Activated CD4-positive, alpha-beta T cell treated with anti-CD3 and anti-CD28 coated beads for 48 hours (primary cell): ENCODE data around the gene NAA10.

Source experiments
- DNase-seq: peaks from one replicate; pipeline ENCODE4 v3.0.0-alpha.2; 2020

NAA10 gene

DNA sequence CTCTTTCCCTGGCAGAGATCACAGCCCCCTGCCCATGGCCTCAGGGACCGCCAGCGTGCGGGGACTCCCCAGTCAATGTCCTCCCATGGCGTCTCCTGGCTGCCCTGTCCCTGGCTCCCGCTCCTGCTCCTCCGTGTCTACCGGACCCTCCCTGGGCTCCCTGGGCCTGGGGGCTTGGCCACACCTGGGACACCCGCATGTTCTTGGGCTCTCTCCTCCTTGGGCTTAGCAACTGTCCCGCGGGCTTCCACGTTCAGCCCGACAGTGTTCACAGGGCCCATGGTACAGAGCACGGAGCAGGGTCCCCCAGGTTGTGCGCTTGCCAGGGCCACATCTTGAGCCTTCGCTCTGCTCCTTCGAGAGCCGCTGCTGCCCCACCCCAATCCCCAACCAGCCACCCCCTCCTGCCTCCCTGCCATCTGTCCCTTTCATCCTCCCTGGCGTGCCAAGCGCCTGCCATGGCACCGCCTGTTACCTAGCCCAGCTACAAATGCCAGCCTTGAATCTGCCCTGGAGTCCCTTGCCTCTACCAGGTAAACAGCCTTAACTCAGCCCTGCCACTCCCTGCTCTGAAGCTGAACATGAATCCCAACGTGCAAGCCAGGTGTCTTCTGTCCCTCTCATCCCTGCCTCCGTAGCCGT is 26.5 kb downstream of the NAA10 start:
- DNase-seq, result no peak

- no peak for DNase-seq
Measured at GRCh38 chrX:153907456-153907855, 27.4 kb downstream of the NAA10 start.

DNA sequence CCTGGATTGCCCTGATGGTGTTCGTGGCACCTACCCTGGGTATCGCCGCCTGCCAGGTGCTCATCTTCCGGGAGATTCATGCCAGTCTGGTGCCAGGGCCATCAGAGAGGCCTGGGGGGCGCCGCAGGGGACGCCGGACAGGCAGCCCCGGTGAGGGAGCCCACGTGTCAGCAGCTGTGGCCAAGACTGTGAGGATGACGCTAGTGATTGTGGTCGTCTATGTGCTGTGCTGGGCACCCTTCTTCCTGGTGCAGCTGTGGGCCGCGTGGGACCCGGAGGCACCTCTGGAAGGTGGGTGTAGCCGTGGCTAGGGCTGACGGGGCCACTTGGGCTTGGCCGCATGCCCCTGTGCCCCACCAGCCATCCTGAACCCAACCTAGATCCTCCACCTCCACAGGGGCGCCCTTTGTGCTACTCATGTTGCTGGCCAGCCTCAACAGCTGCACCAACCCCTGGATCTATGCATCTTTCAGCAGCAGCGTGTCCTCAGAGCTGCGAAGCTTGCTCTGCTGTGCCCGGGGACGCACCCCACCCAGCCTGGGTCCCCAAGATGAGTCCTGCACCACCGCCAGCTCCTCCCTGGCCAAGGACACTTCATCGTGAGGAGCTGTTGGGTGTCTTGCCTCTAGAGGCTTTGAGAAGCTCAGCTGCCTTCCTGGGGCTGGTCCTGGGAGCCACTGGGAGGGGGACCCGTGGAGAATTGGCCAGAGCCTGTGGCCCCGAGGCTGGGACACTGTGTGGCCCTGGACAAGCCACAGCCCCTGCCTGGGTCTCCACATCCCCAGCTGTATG is 28.5 kb downstream of the NAA10 start:
- no peak for DNase-seq

DNA sequence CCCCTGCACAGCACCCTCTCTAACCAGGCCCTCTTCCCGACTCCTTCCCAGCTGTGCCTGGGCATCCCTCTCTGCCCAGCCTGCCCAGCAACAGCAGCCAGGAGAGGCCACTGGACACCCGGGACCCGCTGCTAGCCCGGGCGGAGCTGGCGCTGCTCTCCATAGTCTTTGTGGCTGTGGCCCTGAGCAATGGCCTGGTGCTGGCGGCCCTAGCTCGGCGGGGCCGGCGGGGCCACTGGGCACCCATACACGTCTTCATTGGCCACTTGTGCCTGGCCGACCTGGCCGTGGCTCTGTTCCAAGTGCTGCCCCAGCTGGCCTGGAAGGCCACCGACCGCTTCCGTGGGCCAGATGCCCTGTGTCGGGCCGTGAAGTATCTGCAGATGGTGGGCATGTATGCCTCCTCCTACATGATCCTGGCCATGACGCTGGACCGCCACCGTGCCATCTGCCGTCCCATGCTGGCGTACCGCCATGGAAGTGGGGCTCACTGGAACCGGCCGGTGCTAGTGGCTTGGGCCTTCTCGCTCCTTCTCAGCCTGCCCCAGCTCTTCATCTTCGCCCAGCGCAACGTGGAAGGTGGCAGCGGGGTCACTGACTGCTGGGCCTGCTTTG is 29.2 kb downstream of the NAA10 start:
- no peak for DNase-seq

DNA sequence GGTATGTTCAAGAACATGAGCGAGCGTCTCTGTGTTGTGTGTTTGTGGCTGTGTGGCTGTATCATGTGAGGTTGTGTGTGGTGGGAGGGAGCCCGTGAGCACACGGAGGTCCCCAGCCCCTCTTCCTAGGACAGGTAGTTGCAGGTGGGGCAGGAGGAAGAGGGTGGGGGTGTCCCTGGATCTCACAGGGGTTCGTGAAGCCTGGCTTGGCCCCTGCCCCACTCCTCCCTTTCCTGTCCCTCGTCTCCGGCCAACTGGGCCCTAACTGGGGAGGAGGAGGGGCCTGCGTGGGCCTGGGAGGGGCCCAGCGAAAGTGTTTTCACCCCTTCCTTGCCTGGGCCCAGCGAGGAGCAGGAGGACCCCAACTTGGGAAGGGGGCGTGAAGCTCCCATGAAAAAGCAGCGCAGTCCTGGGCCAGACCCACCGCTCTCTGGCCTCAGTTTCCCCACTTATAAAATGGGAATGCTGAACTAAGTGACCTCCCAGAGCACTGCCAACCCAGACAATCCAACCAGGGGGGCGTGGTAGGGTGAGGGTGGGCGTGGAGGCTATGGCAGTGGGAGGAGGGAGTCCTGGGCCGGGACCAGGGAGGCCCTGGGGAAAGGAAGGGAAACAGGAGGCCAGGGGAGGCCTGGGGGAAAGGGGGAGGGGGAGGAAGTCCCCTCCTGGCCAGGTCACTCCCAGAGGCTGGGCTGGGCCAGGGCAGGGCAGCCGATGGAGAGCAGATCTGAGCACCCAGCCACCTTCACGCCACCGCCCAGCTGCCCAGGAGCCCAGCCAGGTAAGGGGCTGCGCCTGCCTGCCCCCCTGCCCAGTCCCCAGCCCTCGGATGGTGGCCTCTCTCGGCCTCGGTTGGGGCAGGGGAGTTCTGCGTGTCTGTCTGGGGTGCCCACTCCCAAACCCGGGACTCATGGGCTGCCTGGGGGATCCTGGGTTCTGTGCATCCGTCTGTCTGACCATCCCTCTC is 30.6 kb downstream of the NAA10 start, which contains the start of gene AVPR2:
AVPR2 (plus strand) TSS at position 683 of the 967 bp plus-strand sequence. CDS start 473 bp downstream, outside the sequence.
- DNase-seq, result no peak

DNA sequence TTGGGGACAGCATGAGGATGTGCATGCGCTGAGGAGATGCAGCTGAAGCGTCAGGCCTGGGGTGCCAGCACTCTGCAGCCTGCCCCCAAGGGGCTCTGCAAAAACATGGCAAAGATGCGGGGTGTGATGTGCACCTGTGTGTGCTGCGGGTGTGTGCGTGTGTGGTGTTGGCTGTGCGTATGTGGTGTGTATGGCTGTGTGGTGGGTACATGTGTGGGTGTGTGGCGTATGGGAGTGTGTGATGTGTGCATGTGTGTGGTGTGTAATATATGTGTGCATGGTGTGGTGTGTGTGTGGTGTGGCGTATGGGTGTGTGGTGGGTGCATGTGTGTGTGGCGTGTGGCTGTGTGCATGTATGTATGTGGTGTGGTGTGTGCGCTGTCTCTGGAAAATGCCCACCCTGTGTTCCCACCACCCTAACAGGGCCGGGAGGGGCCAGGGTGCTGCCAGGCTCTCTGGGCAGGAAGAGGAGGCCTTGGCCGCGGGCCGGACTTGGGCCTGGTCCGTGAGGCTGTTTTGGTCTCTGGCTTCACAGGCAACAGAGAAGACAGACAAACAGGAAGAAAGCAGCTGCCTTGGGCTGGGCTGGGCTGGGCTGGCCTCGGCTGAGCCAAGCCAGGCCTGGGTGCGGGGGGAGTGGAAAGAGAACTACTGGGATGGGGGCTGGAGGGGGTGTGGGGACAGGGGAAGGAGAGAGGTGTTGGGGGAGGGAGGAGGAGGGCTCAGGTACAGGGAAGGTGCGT is 31.4 kb downstream of the NAA10 start:
- no peak for DNase-seq

DNA sequence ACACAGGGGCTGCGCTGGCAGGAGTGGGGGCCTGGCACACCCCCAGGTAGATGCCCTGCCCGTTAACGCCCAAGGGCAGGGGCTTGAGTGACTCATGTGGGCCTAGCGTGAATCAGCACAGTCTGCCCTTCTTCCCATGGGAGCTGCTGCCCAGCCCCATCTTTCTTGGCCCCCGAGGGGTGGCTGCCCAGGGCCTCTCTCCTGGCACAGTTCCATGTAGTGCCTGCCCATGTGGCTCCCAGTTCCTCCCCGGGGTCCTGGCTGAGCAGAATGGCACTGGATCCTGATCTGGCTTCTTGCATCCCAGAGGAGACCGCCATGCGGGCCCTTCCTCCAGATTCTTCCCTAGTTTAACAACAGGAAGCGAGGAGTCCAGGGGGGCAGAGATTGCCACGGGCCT is 32.5 kb downstream of the NAA10 start:
- DNase-seq, result no peak

- no peak for DNase-seq
Measured at GRCh38 chrX:153901753-153902140, 33.1 kb downstream of the NAA10 start.

DNA sequence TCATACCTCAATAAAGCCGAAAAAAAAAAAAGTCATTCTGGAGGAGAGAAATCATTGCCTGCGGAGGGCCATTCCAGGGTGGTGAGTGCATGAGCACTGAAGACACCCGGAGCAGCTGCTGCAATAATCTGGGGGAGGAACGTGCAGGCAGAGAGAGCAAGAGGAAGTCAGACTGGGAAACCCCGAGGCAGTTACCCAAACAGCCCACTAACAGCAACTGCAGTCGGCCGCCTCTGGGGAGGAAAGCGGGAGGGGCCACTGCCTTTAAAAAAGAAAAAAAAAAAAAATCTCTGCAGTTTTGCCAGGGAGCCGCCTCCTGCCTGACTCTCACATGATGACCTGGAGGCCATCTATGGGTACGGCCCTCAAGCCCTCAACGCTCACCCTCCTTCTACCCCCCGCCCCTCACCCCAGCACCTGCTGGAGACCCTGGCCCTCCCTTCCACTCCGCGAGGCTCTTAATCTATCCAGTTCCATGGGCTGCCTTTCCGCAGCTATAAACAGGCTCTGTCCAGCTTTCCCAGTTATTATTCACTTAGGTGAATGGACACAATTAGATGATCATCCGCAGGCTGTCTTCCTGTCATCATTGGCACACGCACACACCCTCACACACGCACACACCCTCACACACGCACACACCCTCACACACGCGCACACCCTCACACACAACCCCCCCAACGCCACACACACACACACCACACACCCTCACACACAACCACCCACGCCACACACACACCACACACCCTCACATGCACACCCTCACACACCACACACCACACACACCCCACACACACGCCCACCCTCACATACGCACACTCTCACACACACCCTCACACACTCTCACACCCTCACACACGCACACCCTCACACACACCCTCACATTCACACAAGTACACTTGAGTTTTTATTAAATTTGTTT is 33.7 kb downstream of the NAA10 start:
- peak; percentile 65 for DNase-seq

- no peak for DNase-seq
Measured at GRCh38 chrX:153897899-153898298, 36.9 kb downstream of the NAA10 start.

GRCh38 chrX:153889123-153889522 is 45.7 kb downstream of the NAA10 start:
- DNase-seq, result no peak

DNA sequence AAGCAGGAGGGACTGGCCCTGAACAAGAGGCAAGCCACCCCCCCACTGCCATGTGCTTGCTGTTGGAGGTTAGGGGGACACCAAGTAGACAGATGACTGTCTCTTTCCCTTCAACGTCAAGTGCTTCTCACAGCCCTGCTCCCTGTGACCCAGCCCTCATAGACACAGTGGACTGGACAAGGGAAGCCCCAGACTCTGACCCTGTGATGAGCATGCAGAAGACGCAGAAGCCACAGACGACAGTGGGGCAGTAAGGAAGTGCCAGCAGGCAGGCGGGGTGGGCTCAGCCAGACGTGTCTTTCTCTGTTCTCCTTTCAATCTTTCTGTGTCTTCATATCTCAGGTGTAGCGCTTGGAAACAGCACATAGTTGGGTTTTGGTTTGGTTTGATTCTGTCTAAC is 46.5 kb downstream of the NAA10 start:
- DNase-seq, result no peak

DNA sequence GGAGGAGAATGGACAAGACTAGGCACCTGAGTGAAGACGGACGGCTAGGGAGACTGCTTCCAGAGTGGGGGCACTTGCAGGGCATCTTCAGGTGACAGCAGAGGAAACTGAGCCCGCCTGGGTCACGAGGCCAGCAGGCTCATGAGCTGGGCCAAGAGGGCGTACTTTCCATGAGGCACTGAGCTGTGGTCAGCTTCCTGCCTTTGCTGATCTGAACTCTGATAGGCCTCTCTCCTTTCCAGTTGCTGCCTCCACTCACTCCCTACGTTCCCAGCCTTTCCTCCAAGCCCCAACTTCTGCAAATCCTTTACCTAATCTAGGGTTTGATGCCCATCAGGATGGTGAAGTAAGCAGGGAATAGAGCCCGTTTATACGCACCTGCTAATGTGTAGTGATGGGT is 47.5 kb downstream of the NAA10 start:
- DNase-seq, result no peak

- DNase-seq, result no peak
Measured at GRCh38 chrX:153886915-153887314, 47.9 kb downstream of the NAA10 start.

DNA sequence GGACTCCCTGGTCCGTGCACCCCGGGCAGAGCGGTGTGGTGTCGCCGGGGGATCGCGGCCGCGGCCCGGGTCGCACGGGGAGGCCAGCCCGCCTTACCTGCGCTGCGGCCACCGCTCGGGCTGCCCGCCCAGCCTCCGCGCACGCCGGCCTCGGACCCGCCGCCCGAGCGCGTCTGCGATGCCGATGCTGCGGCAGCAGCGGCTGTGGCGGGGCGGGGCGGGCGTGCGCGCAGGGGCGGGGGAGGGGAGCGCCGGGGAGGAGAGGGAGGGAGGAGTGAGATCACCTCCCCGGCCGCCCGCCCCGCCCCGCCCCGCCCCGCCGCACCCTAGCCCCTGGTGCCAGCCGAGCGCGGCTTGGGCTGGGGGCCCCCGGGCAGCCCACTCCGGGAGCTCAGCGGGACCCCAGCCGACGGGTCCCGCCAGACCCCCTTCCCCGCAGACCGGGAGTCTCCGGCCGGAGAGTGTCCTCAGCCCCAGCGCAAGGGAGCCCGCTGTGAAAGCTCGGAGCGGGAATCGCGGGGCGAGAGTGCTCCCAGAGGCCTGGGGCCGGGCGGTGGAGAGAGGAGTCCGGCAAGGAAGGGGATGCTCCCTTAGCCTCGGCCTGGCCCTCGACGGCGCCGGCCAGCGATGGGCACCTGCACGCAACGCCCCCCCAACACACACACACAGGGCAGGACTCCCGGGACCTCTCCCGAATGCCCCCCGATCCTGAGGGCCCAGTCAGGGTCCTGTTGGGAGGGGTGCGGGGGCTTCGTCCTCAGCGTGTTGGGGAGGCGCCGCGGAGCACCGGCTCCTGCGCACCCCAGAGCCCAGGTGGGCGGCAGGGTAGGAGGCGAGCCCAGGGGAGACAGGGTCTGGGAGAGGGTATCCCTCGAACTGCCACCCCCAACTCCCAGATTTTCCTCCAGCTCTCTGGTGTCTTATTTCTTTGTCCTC is 48.6 kb downstream of the NAA10 start, which contains the start of gene L1CAM:
L1CAM (minus strand) TSS at position 206 of the 936 bp plus-strand sequence. CDS start 10,337 bp downstream, outside the sequence.
- peak; percentile 28 for DNase-seq

GRCh38 chrX:153885208-153885787 is 49.5 kb downstream of the NAA10 start:
- no peak for DNase-seq

DNA sequence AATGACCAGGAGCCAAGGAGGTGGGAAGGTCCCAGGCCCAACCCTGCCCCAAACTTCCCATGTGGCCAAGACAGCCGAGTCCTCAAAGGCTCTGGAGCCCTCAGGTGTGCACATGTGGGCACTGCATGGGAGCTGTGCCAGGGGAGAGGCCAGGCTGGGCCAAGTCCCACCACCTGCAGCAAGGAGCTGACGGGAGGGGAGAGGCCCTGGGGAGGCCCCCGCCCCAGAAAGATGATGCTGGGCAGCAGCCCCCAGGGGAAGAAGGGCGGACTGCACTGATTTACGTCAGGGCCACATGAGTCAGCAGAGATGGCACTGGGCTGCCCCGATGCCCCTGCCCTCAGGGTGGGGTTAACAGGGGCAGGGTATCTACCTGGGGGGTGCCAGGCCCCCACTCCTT is 50.2 kb downstream of the NAA10 start:
- no peak for DNase-seq

DNA sequence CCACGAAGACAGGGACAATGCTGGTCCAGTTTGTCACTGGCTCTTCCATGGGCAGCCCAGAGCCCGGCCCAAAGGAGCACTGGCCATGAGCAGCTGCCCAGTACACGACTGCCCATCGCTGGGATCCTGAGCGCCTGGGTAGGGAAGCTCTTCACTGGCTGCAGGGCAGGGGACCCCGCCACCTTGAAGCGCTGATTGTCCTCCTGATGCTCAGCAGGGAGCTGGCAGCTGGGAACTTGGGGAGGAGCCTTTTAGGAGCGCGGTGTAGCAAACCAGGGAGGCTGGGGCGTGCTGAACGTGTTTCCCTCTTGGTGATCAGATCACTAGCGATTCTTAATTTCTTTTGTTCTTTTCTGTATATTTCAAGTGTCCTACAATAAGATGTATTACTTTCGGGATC is 50.7 kb downstream of the NAA10 start:
- no peak for DNase-seq

DNA sequence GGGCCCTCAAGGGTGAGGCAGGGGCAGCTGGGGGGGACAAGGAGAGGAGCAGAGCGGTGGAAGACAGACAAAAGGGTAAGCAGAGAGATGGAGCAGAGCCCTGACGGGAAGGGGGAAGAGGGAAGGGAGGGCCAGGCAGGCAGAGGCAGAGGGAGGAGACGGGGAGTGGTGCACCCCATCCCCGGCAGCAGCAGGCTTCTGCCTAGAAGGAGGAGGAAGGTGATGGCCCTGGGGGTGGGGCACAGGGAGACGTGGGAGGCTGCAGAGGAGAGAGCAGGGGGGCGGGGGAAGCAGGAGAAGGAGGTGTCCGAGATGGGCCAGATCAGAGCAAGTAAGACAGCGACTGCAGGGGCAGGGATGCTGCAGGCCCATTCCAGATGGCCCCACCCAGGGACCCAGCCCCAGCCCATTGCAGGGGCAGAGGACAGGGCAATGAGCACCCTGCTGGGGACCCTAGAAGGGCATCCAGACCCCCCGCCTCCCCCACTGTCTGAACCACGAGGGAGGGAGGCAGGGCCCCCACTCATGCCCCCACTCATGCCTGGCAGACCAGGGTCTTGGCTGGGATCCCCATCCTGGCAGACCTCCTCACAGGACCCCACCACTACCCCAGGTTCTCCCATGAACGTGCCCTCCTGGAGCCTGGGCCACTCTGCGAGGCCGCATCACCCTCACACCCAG is 51.5 kb downstream of the NAA10 start:
- DNase-seq, result no peak
